MCF 10A (cell line): ENCODE results near the gene NPIPB5. TPM values are rescaled to one million over a fixed set of nuclear protein-coding genes. Genes with fewer than 3 reads are reported as not detected.
A peak's percentile ranks its signal among the peaks of the same experiment; 100 is the strongest.
"Not testable (repeated sequence)": the region's sequence is repeated elsewhere in the genome, so short reads cannot be mapped to it uniquely, and the experiment has no call there.

Source experiments
- Bru-seq: library from RNA; stranded (reverse); fragments of 400-500 nt; gene quantifications from one replicate; lab custom pipeline; 2021; lab: Mats Ljungman, UMichigan
- BruChase-seq, 2 experiments: library from RNA; stranded (reverse); fragments of 400-500 nt; gene quantifications; one replicate each; lab custom pipeline; 2021; lab: Mats Ljungman, UMichigan
- BruUV-seq: library from RNA; stranded (reverse); fragments of 400-500 nt; replicated peaks from 2 replicates; lab custom pipeline; 2021; lab: Mats Ljungman, UMichigan
- CTCF ChIA-PET: fragments of 300-600 bp; sonication (Branson Sonifier 250); formaldehyde crosslinking; extraction: SDS; loops from one replicate; lab custom pipeline; 2021; ENCODE audit warnings: antibody characterized with exemption, inconsistent platforms; lab: Yijun Ruan, JAX
- POLR2A ChIA-PET: fragments of 300-600, 350-650 bp; sonication (Branson Sonifier 250); formaldehyde crosslinking; extraction: SDS; loops from one replicate; lab custom pipeline; 2020; ENCODE audit warnings: antibody characterized with exemption, inconsistent platforms; lab: Yijun Ruan, JAX
- DNase-seq: peaks from one replicate; pipeline ENCODE4 v3.0.0-alpha.2; 2018; ENCODE audit not compliant: unreplicated experiment
- H3K27ac Mint-ChIP-seq: one replicate; pipeline ENCODE4 v1.8.0; 2022; ENCODE audit warnings: mild to moderate bottlenecking, low read depth, mixed read lengths; ENCODE audit not compliant: unreplicated experiment
- H3K27me3 Mint-ChIP-seq: one replicate; pipeline ENCODE4 v1.8.0; 2022; ENCODE audit warnings: mixed read lengths; ENCODE audit not compliant: insufficient read depth, unreplicated experiment
- H3K36me3 Mint-ChIP-seq: one replicate; pipeline ENCODE4 v1.8.0; 2022; ENCODE audit warnings: mild to moderate bottlenecking, moderate library complexity, mixed read lengths; ENCODE audit not compliant: insufficient read depth, unreplicated experiment
- H3K4me1 Mint-ChIP-seq: one replicate; pipeline ENCODE4 v1.8.0; 2022; ENCODE audit warnings: mixed read lengths; ENCODE audit not compliant: insufficient read depth, unreplicated experiment
- H3K4me3 Mint-ChIP-seq: one replicate; pipeline ENCODE4 v1.8.0; 2022; ENCODE audit warnings: mild to moderate bottlenecking, moderate library complexity, mixed read lengths; ENCODE audit not compliant: unreplicated experiment
- H3K9me3 Mint-ChIP-seq: one replicate; pipeline ENCODE4 v1.8.0; 2022; ENCODE audit warnings: mixed read lengths; ENCODE audit not compliant: unreplicated experiment
- intact Hi-C: fragments of 100-400 bp; cut with micrococcal nuclease; formaldehyde crosslinking; loops from 2 replicates; pipeline ENCODE4 v1.14.1; 2022
- long read RNA-seq: library from polyadenylated mRNA; stranded (forward); transcript quantifications from one replicate; pipeline ENCODE4 v2.0.0, GENCODE V29; 2022
- total RNA-seq: library from RNA; stranded (reverse); gene quantifications from 2 replicates; pipeline ENCODE4 v1.2.3, GENCODE V29; 2022

Gene NPIPB5
- total RNA-seq, result 271 and 272 TPM in 2 replicates
- percentile 59 among the genes with signal in this experiment for Bru-seq, nascent RNA
- BruChase-seq, experiment 1, labeled RNA remaining after a 6-hour chase, result percentile 76 among the genes with signal in this experiment
- percentile 69 among the genes with signal in this experiment for BruChase-seq, experiment 2, labeled RNA remaining after a 2-hour chase
- long read RNA-seq, partial matches to known transcripts, result 2 of 6 reads
- long read RNA-seq, other reads (novel, unspliced or antisense), result 4 of 6 reads

DNA sequence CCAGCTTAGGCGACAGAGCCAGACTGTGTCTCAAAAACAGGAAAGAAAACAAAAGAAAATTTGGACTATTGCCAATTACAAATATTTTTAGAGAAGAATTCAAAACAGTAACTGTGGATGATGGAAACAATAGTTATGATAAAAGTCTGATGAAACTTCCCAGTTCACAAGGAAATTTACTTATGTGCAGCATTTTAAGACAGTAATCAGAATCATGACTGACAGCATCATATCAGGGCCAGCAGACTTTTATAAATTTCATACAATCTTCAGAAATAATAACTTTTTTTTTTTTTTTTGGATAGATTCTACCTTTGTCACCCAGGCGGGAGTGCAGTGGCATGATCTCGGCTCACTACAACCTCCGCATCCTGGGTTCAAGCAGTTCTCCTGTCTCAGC lies at the start of gene NPIPB5:
TSS of gene NPIPB5 (plus strand) at position 301 of the 400 bp plus-strand sequence. CDS start 2,911 bp downstream, outside the sequence.
- intact Hi-C loops, H3K27ac Mint-ChIP-seq, H3K4me1 Mint-ChIP-seq, H3K27me3 Mint-ChIP-seq, BruUV-seq, POLR2A ChIA-PET, DNase-seq, CTCF ChIA-PET, H3K36me3 Mint-ChIP-seq, H3K9me3 Mint-ChIP-seq, H3K4me3 Mint-ChIP-seq: not testable (repeated sequence)

DNA sequence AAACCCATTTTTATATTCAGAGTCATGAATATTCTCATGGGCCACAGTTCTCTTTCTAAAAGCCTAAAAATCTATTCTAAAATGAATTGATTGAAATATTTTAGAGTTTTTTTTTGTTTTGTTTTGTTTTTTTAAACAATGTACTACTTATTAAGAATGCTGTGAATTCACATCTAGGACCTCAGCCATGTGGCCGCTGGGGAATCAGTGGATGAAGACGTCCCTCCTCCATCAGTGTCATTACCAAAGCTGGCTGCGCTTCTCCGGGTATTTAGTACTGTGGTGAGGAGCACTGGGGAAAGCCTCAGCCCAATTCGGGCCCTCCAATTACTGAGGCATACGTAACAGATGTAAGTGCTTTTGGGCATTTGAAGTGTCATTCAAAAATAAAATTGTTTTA lies 41.8 kb upstream of the NPIPB5 start:
- H3K9me3 Mint-ChIP-seq, BruUV-seq, H3K36me3 Mint-ChIP-seq, CTCF ChIA-PET, H3K4me1 Mint-ChIP-seq, H3K4me3 Mint-ChIP-seq, POLR2A ChIA-PET, H3K27ac Mint-ChIP-seq, H3K27me3 Mint-ChIP-seq, intact Hi-C loops, DNase-seq: not testable (repeated sequence)

GRCh38 chr16:22537996-22538395 lies 27.3 kb downstream of the NPIPB5 start:
- H3K27me3 Mint-ChIP-seq, intact Hi-C loops, H3K9me3 Mint-ChIP-seq: not testable (repeated sequence)

GRCh38 chr16:22544809-22545208 lies 34.1 kb downstream of the NPIPB5 start:
- H3K27me3 Mint-ChIP-seq, H3K9me3 Mint-ChIP-seq, CTCF ChIA-PET, H3K4me1 Mint-ChIP-seq, intact Hi-C loops, POLR2A ChIA-PET, H3K36me3 Mint-ChIP-seq, DNase-seq, H3K27ac Mint-ChIP-seq, BruUV-seq, H3K4me3 Mint-ChIP-seq: not testable (repeated sequence)

More at GRCh38 chr16:22537996-22538395, 27.3 kb downstream of the NPIPB5 start:
- BruUV-seq, CTCF ChIA-PET, H3K4me3 Mint-ChIP-seq, H3K36me3 Mint-ChIP-seq, H3K4me1 Mint-ChIP-seq, H3K27ac Mint-ChIP-seq, DNase-seq, POLR2A ChIA-PET: not testable (repeated sequence)

GRCh38 chr16:22546630-22547029 lies 35.9 kb downstream of the NPIPB5 start:
- CTCF ChIA-PET, H3K9me3 Mint-ChIP-seq, H3K4me1 Mint-ChIP-seq, POLR2A ChIA-PET, H3K4me3 Mint-ChIP-seq, H3K27ac Mint-ChIP-seq, BruUV-seq, H3K27me3 Mint-ChIP-seq, intact Hi-C loops, H3K36me3 Mint-ChIP-seq, DNase-seq: not testable (repeated sequence)

- DNase-seq, H3K27ac Mint-ChIP-seq, CTCF ChIA-PET, BruUV-seq, POLR2A ChIA-PET, H3K4me3 Mint-ChIP-seq, H3K9me3 Mint-ChIP-seq, H3K36me3 Mint-ChIP-seq, H3K4me1 Mint-ChIP-seq, H3K27me3 Mint-ChIP-seq, intact Hi-C loops: not testable (repeated sequence)
Observed at GRCh38 chr16:22547170-22547765, 36.6 kb downstream of the NPIPB5 start.

GRCh38 chr16:22549853-22550252 lies 39.2 kb downstream of the NPIPB5 start:
- H3K4me1 Mint-ChIP-seq, H3K4me3 Mint-ChIP-seq, intact Hi-C loops, H3K9me3 Mint-ChIP-seq, H3K36me3 Mint-ChIP-seq, BruUV-seq, CTCF ChIA-PET, H3K27ac Mint-ChIP-seq, POLR2A ChIA-PET, DNase-seq, H3K27me3 Mint-ChIP-seq: not testable (repeated sequence)

DNA sequence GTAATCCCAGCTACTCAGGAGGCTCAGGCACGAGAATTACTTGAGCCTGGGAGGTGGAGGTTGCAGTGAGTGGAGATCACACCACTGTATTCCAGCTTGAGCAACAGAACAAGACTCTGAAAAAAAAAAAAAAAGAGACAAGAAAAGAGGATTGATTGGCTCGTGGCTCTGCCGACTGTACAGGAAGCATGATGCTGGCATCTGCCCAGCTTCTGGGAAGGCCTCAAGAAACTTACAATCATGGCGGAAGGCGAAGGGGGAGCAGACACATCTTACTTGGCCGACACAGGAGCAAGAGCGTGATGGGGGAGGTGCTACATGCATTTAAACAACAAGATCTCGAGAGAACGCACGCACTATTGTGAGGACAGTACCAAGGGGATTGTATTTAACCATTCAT lies 40.5 kb downstream of the NPIPB5 start:
- H3K4me3 Mint-ChIP-seq, BruUV-seq, intact Hi-C loops, H3K27ac Mint-ChIP-seq, POLR2A ChIA-PET, CTCF ChIA-PET, H3K9me3 Mint-ChIP-seq, H3K36me3 Mint-ChIP-seq, DNase-seq, H3K4me1 Mint-ChIP-seq, H3K27me3 Mint-ChIP-seq: not testable (repeated sequence)

DNA sequence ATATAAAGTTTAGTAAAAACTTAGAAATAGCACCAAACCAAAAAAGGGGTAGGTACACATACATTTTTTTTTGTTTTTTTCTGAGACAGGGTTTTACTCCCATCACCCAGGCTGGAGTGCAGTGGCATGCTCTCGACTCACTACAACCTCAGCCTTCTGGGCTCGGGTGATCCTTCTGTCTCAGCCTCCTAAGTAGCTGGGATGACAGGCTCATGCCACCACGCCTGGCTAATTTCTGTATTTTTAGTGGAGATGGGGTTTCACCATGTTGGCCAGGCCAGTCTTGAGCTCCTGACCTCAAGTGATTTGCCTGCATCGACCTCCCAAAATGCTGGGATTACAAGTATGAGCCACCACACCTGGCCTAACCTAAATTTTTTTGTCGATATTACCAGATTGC lies 41.0 kb downstream of the NPIPB5 start:
- POLR2A ChIA-PET, result not testable (repeated sequence)

More for the DNA sequence above, 41.0 kb downstream of the NPIPB5 start:
- intact Hi-C loops, H3K4me3 Mint-ChIP-seq, DNase-seq, H3K27me3 Mint-ChIP-seq, H3K9me3 Mint-ChIP-seq, H3K27ac Mint-ChIP-seq, CTCF ChIA-PET, H3K36me3 Mint-ChIP-seq, H3K4me1 Mint-ChIP-seq, BruUV-seq: not testable (repeated sequence)
